Esophagus squamous epithelium (tissue), 5 donors: ENCODE measurements around the gene SLC12A8. TPM values are rescaled to one million over a fixed set of nuclear protein-coding genes. Genes with fewer than 3 reads are reported as not detected.

Experiments
- DNase-seq: peaks from one replicate; lab custom pipeline; 2025; lab: John Stamatoyannopoulos, UW
- H3K27ac ChIP-seq, 4 donors: fragments of 200-600 bp; sonication (generic); one replicate each; pipeline ENCODE4 v1.5.1; 2016 to 2019; ENCODE audit warnings: mild to moderate bottlenecking in 1 of 4
- H3K27me3 ChIP-seq, 4 donors: fragments of 200-600 bp; sonication (generic); 1 replicate in 3 of 4; 2 replicates in 1 of 4; pipeline versions ENCODE4 v1.5.1 to v1.6.0; 2017 to 2021; ENCODE audit warnings: antibody characterized with exemption in 1 of 4
- H3K36me3 ChIP-seq, 3 donors: fragments of 200-600 bp; sonication (generic); one replicate each; pipeline ENCODE4 v1.5.1; 2016 to 2019
- H3K4me1 ChIP-seq, 3 donors: fragments of 200-600 bp; sonication (generic); one replicate each; pipeline ENCODE4 v1.5.1; 2017 to 2019
- H3K4me3 ChIP-seq, 4 donors: fragments of 200-600 bp; sonication (generic); 1 replicate in 3 of 4; 2 replicates in 1 of 4; pipeline ENCODE4 v1.5.1; 2016 to 2019; ENCODE audit warnings: mild to moderate bottlenecking in 2 of 4, moderate library complexity in 1 of 4
- H3K9me3 ChIP-seq, 3 donors: fragments of 200-600 bp; sonication (generic); one replicate each; pipeline ENCODE4 v1.5.1; 2016 to 2019
- POLR2A ChIP-seq, 4 donors: fragments of 450-650 bp; IDR thresholded peaks; one replicate each; pipeline ENCODE4 v1.6.1; 2017; ENCODE audit warnings: antibody characterized with exemption in 4 of 4, mild to moderate bottlenecking in 4 of 4, moderate library complexity in 3 of 4
- WGBS, 2 donors: methylation state at CpG; one replicate each; pipeline ENCODE4 v1.1.5; 2018; 5-methylcytosine and 5-hydroxymethylcytosine counted together
- intact Hi-C: fragments of 100-400 bp; cut with DNase I; formaldehyde crosslinking; loops from one replicate; pipeline ENCODE4 v1.15.0; 2022
- total RNA-seq, 4 donors: library from RNA; depleted of rRNA; stranded (reverse); fragments of >200 nt; gene quantifications; one replicate each; pipeline ENCODE4 v1.1.0, GENCODE V29; 2016
- TF ChIP-seq, protein P1 (sequence below), 6 experiments: fragments of 450-650 bp in 4 of 6; fragments of 200-600 bp in 2 of 6; sonication (generic) in 2 of 6; IDR thresholded peaks; one replicate each; pipeline ENCODE4 v1.5.1; 2016 to 2019; ENCODE audit warnings: antibody characterized with exemption in 6 of 6, mild to moderate bottlenecking in 4 of 6, moderate library complexity in 4 of 6
- donor health status: DM: yes; HTN: yes; CAD: no.

SLC12A8 gene
- total RNA-seq, 4 donors from 2014 or later = 9.9 to 15.9 (median 13.8) TPM

DNA sequence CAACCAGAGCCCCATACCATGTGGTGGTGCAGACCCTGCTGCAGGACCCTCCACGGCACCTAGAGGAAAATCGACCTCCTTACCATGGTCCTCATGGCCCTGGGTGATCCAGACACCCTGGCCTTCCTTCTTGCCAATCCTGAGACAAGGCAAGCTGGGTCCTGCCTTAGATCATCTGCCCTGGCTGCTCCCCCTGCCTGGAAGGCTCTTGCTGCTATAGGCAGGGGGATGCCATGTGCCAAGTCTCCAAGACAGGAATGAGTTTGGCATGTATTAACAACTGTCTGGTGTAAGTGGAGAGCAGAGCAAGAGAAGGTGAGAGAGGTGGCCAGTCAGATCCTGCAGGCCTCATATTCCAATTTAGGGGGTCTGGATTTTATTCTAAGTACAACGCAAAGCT, 164.3 kb downstream of the SLC12A8 start:
- no peak for DNase-seq
- Histone ChIP-seq H3K36me3 (peaks cover 0 to 11% (median 0%) of the 10 kb centered on the region in 3 donors), H3K27me3 (no peaks in the 10 kb centered on the region), H3K4me1 (peaks cover 49 to 99% (median 78%) of the 10 kb centered on the region in 3 donors), H3K27ac (peak overlapping the region in 3 of 4 donors; percentile 3 to 58 (median 49)), H3K9me3 (no peaks in the 10 kb centered on the region), H3K4me3 (no peak overlapping the region)
- intact Hi-C loops = no loop called here
- WGBS, 2 donors = 22 to 40% methylated on average over 1 to 3 of the region's 3 CpGs
- no peak for TF ChIP-seq POLR2A (IDR thresholded peaks at IDR 0.05)
- TF ChIP-seq, protein P1, sequence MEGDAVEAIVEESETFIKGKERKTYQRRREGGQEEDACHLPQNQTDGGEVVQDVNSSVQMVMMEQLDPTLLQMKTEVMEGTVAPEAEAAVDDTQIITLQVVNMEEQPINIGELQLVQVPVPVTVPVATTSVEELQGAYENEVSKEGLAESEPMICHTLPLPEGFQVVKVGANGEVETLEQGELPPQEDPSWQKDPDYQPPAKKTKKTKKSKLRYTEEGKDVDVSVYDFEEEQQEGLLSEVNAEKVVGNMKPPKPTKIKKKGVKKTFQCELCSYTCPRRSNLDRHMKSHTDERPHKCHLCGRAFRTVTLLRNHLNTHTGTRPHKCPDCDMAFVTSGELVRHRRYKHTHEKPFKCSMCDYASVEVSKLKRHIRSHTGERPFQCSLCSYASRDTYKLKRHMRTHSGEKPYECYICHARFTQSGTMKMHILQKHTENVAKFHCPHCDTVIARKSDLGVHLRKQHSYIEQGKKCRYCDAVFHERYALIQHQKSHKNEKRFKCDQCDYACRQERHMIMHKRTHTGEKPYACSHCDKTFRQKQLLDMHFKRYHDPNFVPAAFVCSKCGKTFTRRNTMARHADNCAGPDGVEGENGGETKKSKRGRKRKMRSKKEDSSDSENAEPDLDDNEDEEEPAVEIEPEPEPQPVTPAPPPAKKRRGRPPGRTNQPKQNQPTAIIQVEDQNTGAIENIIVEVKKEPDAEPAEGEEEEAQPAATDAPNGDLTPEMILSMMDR (IDR thresholded peaks at IDR 0.05) = no peak

- intact Hi-C loops = no loop called here
- no peaks in the 10 kb centered on the region for H3K27me3 ChIP-seq
- no peaks in the 10 kb centered on the region for H3K9me3 ChIP-seq
- peak overlapping the region in 1 of 4 donors; percentile 91 for H3K27ac ChIP-seq
- H3K4me1 ChIP-seq = peaks cover 33 to 98% (median 66%) of the 10 kb centered on the region in 3 donors
- peaks cover 0 to 11% (median 0%) of the 10 kb centered on the region in 3 donors for H3K36me3 ChIP-seq
- H3K4me3 ChIP-seq = no peak overlapping the region
- DNase-seq = no peak
- WGBS, 2 donors = 28 to 45% methylated on average over 2 of the region's 2 CpGs
- no peak for TF ChIP-seq POLR2A (IDR thresholded peaks at IDR 0.05)
- TF ChIP-seq, protein P1 (IDR thresholded peaks at IDR 0.05) = no peak
These were observed 166.6 kb downstream of the SLC12A8 start for GRCh38 chr3:125045965-125046364.

DNA sequence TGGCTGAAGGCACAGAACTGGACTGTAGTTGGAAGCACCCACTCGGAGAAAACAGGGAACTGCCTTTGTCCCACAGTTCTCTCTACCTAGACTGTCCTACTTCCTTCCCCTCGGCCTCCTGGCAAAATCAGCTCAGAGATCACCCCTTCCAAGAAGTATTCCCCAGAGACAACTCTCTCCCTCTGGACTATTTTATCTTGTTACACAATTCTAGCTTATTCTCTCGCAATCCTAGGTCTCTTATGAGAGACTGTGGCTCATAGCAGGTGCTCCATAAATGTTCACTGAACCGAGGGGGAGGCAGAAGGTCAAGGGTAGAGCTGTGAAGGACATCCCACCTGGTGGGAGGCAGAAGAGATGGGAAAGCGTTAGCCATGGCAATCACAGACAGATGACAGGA, 167.4 kb downstream of the SLC12A8 start:
- no peak for DNase-seq
- Histone ChIP-seq H3K4me3 (no peak overlapping the region), H3K27ac (peak overlapping the region; percentile 6 to 91 (median 86)), H3K36me3 (peaks cover 0 to 7% (median 0%) of the 10 kb centered on the region in 3 donors), H3K9me3 (no peaks in the 10 kb centered on the region), H3K4me1 (peaks cover 31 to 98% (median 63%) of the 10 kb centered on the region in 3 donors), H3K27me3 (no peaks in the 10 kb centered on the region)
- intact Hi-C loops = no loop called here
- TF ChIP-seq, protein P1 (IDR thresholded peaks at IDR 0.05) = no peak
- no peak for TF ChIP-seq POLR2A (IDR thresholded peaks at IDR 0.05)
- 82 to 86% methylated on average over 5 of the region's 5 CpGs for WGBS, 2 donors

DNA sequence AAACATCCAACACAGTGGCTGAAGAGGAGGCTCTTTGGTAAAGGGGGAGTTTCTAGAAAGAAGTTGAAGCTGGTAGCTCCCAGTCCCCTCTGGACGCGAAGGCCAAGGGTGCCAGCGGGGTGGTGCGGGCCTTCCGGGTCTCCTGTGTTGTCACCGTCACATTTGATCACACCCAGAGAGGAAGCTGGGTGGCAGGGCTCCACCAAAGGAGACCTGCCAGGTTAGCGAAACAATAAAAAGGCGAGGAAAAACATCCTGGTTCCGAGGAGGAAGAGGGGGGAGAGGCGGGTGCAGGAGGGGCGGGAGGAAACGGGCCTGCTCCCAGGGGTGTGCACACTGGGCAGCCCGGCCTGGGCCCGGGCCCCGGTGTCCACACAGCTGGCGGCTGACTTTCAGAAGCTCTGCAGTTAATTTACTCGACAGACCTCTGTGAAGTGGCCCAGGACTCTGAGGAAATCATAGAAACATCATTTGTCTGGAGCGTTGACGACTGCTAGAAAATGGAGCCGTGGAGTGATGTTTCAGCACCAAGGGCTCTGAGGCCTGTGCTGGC, 168.9 kb downstream of the SLC12A8 start:
- H3K27ac ChIP-seq = peak overlapping the region; percentile 70 to 91 (median 86)
- peaks cover 27 to 98% (median 66%) of the 10 kb centered on the region in 3 donors for H3K4me1 ChIP-seq
- TF ChIP-seq POLR2A (IDR thresholded peaks at IDR 0.05) = no peak
- TF ChIP-seq, protein P1 (IDR thresholded peaks at IDR 0.05) = no peak
- intact Hi-C loops = no loop called here
- no peaks in the 10 kb centered on the region for H3K9me3 ChIP-seq
- H3K36me3 ChIP-seq = no peaks in the 10 kb centered on the region
- H3K4me3 ChIP-seq = no peak overlapping the region
- WGBS, 2 donors = 56 to 67% methylated on average over 15 to 18 of the region's 20 CpGs
- no peak for DNase-seq
- no peaks in the 10 kb centered on the region for H3K27me3 ChIP-seq

DNA sequence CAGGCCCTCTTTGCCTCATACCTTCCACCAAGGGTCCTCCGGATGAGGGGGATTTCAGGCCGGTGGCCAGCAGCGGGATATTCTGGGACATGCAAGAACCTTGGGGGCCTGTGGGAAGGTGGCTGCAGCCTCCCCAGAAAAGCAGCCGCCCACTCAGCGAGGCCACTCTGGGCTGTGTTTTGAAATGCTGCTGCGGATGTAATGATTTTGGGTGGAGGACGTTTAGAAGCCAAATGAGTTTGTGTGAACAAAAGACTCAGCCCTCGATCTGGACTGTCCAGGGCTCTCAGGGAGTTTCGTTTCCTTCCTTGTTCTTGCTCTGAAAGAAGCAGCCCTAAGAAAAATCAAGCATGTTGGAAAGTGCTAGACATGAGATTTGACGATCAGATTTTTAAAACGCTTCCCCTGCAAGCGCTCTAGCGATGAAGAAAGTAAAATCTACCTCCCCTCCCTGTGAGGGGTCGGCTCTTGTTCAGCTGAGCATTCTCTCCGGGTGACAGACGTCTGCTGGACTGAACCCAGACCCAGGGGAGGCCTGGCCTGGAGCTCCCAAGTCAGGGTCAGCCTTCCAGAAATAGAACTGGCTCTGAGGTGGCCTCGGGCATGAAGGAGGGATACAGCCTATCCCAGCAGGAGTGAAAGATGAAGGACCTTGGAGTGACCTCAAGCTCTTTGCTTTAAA, 169.7 kb downstream of the SLC12A8 start:
- no peaks in the 10 kb centered on the region for H3K9me3 ChIP-seq
- H3K4me1 ChIP-seq = peaks cover 29 to 98% (median 66%) of the 10 kb centered on the region in 3 donors
- DNase-seq = no peak
- H3K36me3 ChIP-seq = no peaks in the 10 kb centered on the region
- peak overlapping the region; percentile 70 to 91 (median 86) for H3K27ac ChIP-seq
- H3K4me3 ChIP-seq = peak overlapping the region in 2 of 4 donors; percentile 7 to 35
- intact Hi-C loops = no loop called here
- 56 to 81% methylated on average over 11 to 13 of the region's 17 CpGs for WGBS, 2 donors
- TF ChIP-seq, protein P1 (IDR thresholded peaks at IDR 0.05) = no peak
- TF ChIP-seq POLR2A (IDR thresholded peaks at IDR 0.05) = no peak
- no peaks in the 10 kb centered on the region for H3K27me3 ChIP-seq
